T-helper 22 cell (primary cell): ENCODE results near the gene UGT1A9.
"Not testable (repeated sequence)": the region's sequence is repeated elsewhere in the genome, so short reads cannot be mapped to it uniquely, and the experiment has no call there.

Source experiments
- DNase-seq: peaks from one replicate; pipeline ENCODE4 v3.0.0-alpha.2; 2020; ENCODE audit warnings: low read depth

Gene UGT1A9

GRCh38 chr2:233711312-233712008, 39.8 kb downstream of the UGT1A9 start:
- DNase-seq, result peak; percentile 7

- DNase-seq, result no peak
Observed at GRCh38 chr2:233712611-233713261, 41.0 kb downstream of the UGT1A9 start, which contains the start of gene UGT1A5. UGT1A5 (plus strand) TSS chr2:233712907; CDS start chr2:233712992, 85 bp downstream.

DNA sequence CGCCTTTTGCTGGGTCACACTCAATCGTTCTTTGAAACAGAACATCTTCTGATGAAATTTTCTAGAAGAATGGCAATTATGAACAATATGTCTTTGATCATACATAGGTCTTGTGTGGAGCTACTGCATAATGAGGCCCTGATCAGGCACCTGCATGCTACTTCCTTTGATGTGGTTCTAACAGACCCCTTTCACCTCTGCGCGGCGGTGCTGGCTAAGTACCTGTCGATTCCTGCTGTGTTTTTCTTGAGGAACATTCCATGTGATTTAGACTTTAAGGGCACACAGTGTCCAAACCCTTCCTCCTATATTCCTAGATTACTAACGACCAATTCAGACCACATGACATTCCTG, 41.5 kb downstream of the UGT1A9 start:
- DNase-seq, result no peak

- DNase-seq, result no peak
Observed at GRCh38 chr2:233714121-233714520, 42.4 kb downstream of the UGT1A9 start.

DNA sequence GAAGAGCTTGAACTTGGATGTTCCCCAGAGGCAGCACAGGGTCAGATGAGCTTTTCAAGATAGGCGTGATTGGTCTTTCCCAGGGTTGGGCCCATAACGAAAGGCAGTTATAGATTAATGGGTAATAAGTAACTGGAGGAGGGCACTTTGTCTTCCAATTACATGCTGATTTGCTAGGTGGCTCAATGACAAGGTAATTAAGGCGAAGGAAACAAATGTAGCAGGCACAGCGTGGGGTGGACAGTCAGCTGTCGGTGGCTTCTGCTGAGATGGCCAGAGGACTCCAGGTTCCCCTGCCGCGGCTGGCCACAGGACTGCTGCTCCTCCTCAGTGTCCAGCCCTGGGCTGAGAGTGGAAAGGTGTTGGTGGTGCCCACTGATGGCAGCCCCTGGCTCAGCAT, 46.9 kb downstream of the UGT1A9 start, which contains the start of gene UGT1A4:
Gene UGT1A4, plus strand, starts transcription at position 185 of the 400 bp plus-strand sequence. Its CDS starts 85 bp downstream, at position 270.
- no peak for DNase-seq

DNA sequence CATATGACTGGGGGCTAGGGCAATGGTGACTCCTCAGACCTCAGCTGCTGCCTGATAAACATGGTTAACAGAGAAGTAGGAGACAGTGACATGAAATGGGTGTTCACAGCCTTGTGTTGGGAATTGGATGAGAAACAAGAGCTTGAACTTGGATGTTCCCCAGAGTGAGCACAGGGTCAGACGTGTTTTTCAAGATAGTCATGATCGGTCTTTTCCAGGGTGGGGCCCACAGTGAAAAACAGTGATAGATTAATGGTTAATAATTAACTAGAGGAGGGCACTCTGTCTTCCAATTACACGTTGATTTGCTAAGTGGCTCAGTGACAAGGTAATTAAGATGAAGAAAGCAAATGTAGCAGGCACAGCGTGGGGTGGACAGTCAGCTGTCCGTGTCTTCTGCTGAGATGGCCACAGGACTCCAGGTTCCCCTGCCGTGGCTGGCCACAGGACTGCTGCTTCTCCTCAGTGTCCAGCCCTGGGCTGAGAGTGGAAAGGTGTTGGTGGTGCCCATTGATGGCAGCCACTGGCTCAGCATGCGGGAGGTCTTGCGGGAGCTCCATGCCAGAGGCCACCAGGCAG, 57.1 kb downstream of the UGT1A9 start, which contains the start of gene UGT1A3:
Gene UGT1A3, plus strand, starts transcription at position 320 of the 579 bp plus-strand sequence. Its CDS starts 85 bp downstream, at position 405.
- no peak for DNase-seq

DNA sequence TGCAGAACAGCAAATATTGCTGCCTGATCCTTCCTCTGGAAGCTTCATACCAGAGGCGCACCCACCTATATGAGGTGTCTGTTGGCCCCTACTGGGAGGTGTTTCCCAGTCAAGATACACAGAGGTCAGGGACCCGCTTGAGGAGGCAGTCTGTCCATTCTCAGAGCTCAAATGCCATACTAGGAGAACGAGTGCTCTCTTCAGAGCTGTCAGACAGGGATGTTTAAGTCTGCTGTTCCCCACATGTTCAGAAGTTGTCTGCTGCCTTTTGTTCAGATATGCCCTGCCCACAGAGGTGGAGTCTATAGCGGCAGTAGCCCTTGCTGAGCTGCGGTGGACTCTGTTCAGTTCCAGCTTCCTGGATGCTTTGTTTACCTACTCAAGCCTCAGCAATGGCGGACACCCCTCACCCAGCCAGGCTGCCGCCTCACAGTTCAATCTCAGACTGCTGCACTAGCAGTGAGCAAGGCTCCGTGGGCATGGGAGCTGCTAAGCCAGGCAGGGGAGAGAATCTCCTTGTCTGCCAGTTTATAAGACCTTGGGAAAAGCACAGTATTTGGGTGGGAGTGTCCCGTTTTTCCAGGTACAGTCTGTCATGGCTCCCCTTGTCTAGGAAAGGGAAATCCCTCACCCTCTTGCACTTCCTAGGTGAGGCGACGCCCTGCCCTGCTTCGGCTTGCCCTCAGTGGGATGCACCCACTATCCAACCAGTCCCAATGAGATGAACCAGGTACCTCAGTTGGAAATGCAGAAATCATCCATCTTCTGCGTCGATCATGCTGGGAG, 65.4 kb downstream of the UGT1A9 start:
- DNase-seq, result not testable (repeated sequence)

DNA sequence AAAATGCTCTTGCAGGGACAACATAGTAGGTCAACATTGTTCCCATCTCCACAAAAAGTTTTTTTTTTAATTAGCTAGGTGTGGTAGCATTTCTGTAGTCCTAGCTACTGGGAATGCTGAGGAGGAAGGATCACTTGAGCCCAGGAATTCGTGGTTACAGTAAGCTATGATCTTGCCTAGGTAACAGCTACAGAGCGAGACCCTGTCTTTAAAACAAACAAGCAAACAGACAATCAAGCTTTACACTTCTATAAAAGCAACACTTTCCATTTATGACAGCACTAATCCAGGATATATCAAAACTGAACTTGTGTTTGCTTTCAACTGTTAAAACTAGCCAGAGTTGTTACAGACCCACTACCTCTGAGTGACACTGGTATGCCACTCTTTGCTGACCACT, 69.2 kb downstream of the UGT1A9 start:
- DNase-seq, result no peak

DNA sequence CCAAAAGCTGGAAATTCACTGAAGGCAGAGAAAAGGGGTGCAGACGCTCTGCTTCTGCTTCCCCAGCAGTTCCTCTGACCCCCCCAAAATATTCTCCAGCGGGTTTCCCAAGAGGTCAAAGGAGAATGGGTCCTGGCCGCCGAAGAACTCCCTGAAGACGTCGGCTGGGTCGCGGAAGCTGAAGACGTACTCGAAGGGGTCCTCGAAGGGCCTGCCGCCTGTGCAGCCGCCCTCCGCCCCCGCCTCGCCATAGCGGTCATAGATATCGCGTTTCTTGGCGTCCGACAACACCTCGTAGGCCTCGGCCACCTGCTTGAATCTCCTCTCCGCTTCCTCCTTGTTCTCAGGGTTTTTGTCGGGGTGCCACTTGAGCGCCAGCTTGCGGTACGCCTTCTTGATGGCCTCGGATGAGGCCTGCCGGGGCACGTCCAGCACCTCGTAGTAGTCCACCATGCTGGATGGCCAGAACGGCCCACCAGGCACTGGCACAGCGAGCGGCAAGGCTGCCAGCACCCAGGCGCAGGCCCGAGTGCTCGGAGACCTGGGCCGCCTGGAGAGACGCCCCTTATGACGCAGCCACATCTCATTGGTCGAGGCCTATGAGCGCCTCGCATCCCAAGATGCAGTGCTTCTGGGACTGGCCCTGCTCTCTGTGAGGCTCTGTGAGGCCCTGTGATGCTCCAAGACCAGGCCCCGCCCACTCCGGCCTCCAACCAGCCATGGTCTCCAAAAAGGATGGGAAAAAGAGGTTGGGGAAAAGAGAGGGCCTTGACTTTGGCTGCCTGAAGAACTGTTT, 72.0 kb downstream of the UGT1A9 start:
- no peak for DNase-seq

DNA sequence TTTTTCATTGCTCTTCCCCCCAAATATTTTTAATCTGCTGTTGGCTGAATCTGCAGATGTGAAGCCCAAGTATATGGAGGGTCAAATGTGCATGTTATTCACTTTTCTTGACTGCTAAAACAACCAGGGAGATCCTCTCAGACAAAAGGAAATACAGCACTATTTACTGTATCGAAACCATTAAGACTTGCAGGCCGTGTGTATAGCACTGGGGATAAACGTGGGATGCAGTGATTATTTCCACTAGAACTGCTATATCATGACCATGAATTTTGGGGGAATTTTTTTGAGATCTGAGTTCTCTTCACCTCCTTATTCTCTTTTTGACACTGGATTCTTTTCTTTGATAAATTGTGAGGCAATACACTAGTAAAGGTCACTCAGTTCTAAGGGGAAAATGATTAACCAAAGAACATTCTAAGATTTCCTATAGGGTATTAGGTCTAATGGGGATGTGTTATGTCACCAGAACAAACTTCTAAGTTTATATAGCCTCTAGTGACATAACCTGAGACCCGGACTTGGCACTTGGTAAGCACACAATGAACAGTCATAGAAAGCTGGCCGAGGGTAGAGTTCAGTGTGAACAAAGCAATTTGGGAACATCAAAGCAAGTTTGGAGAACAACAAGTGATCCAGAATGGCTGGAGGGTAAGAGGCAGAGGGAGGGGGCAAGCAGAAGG, 73.5 kb downstream of the UGT1A9 start:
- DNase-seq, result no peak

GRCh38 chr2:233745838-233746237, 74.1 kb downstream of the UGT1A9 start:
- DNase-seq, result not testable (repeated sequence)

- no peak for DNase-seq
Observed at GRCh38 chr2:233746475-233747282, 75.0 kb downstream of the UGT1A9 start.

GRCh38 chr2:233747283-233747544, 75.5 kb downstream of the UGT1A9 start:
- no peak for DNase-seq

GRCh38 chr2:233750689-233751088, 79.0 kb downstream of the UGT1A9 start:
- DNase-seq, result not testable (repeated sequence)

- not testable (repeated sequence) for DNase-seq
Observed at GRCh38 chr2:233751212-233752009, 79.7 kb downstream of the UGT1A9 start.

DNA sequence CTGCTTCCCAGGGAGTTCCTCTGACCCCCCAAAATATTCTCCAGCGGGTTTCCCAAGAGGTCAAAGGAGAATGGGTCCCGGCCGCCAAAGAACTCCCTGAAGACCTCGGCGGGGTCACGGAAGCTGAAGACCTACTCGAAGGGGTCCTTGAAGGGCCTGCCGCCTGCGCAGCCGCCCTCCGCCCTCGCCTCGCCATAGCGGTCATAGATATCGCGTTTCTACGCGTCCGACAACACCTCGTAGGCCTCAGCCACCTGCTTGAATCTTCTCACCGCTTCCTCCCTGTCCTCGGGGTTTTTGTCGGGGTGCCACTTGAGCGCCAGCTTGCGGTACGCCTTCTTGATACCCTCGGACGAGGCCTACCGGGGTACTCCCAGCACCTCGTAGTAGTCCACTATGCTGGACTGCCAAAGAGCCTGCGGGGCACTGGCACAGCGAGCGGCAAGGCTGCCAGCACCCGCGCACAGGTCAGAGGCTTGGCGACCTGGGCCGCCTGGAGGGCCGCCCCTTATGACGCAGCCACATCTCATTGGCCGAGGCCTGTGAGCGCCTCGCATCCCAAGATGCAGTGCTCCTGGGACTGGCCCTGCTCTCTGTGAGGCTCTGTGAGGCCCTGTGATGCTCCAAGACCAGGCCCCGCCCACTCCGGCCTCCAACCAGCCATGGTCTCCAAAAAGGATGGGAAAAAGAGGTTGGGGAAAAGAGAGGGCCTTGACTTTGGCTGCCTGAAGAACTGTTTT, 83.3 kb downstream of the UGT1A9 start:
- no peak for DNase-seq

- no peak for DNase-seq
Observed at GRCh38 chr2:233756429-233757081, 84.9 kb downstream of the UGT1A9 start.

- no peak for DNase-seq
Observed at GRCh38 chr2:233758141-233758540, 86.4 kb downstream of the UGT1A9 start.
